GM12878 (cell line): ENCODE measurements around the gene FYB1. TPM values are rescaled to one million over a fixed set of nuclear protein-coding genes. Genes with fewer than 3 reads are reported as not detected.

Experiments used
- ATAC-seq: fragments of 200-7000 bp; cut with Tn5 transposase; 3 replicates; pipeline ENCODE4 v1.9.1; 2020; ENCODE audit warnings: mild to moderate bottlenecking, moderate library complexity
- BruUV-seq: library from RNA; stranded (reverse); fragments of 400-500 nt; replicated peaks from 2 replicates; lab custom pipeline; 2021; lab: Mats Ljungman, UMichigan
- CTCF ChIA-PET: fragments of 300-600 bp; sonication (Branson Sonifier 250); formaldehyde crosslinking; extraction: SDS; loops from one replicate; lab custom pipeline; 2021; ENCODE audit warnings: inconsistent platforms; lab: Yijun Ruan, JAX
- POLR2A ChIA-PET: fragments of 350-600 bp; formaldehyde crosslinking; extraction: SDS; loops from one replicate; lab custom pipeline; 2021; ENCODE audit warnings: inconsistent platforms; lab: Charles Lee
- RAD21 ChIA-PET: fragments of 300-600 bp; sonication (Branson Sonifier 250); formaldehyde crosslinking; loops from one replicate; lab custom pipeline; 2023; ENCODE audit warnings: antibody characterized with exemption; ENCODE audit not compliant: unreplicated experiment; lab: Charles Lee
- SMC1A ChIA-PET: fragments of 300-600 bp; sonication (Branson Sonifier 250); formaldehyde crosslinking; loops from one replicate; lab custom pipeline; 2023; ENCODE audit not compliant: unreplicated experiment, uncharacterized antibody; lab: Charles Lee
- DNase-seq: peaks from one replicate; pipeline ENCODE4 v3.0.0-alpha.2; 2011; ENCODE audit warnings: low read depth, low spot score
- FAIRE-seq: peaks from 3 replicates; lab custom pipeline; 2011; peaks lifted over from hg19 to GRCh38; lab: Jason Lieb, UNC
- H2AFZ ChIP-seq: 2 replicates; pipeline ENCODE4 v1.6.0; 2011; ENCODE audit warnings: low read depth, low read length, control low read depth; ENCODE audit not compliant: control insufficient read depth
- H3K27ac ChIP-seq: 2 replicates; pipeline ENCODE4 v1.5.1; 2011; ENCODE audit warnings: control low read depth; ENCODE audit not compliant: control insufficient read depth, insufficient read depth
- H3K27me3 ChIP-seq, 2 experiments: replicated peaks in 1 of 2; 2 replicates each; pipeline versions ENCODE4 v1.6.0 to v1.6.1; 2011; ENCODE audit warnings: low read length in 1 of 2; ENCODE audit not compliant: control insufficient read depth in 2 of 2, insufficient read depth in 2 of 2
- H3K36me3 ChIP-seq, 2 experiments: 2 replicates each; pipeline ENCODE4 v1.5.1; 2011; ENCODE audit warnings: low read length in 1 of 2; ENCODE audit not compliant: control insufficient read depth in 2 of 2, insufficient read depth in 2 of 2
- H3K4me1 ChIP-seq: 2 replicates; pipeline ENCODE4 v1.6.1; 2011; ENCODE audit warnings: mild to moderate bottlenecking, low read length, moderate library complexity, mixed read lengths; ENCODE audit not compliant: control insufficient read depth, insufficient read depth
- H3K4me2 ChIP-seq: 2 replicates; pipeline ENCODE4 v1.6.0; 2011; ENCODE audit warnings: control low read depth; ENCODE audit not compliant: control insufficient read depth, insufficient read depth
- H3K4me3 ChIP-seq: fragments of 200-600 bp; sonication (generic); 2 replicates; pipeline ENCODE4 v1.5.1; 2016
- H3K79me2 ChIP-seq: 2 replicates; pipeline ENCODE4 v1.6.0; 2011; ENCODE audit warnings: low read length; ENCODE audit not compliant: control insufficient read depth, insufficient read depth
- H3K9ac ChIP-seq: 2 replicates; pipeline ENCODE4 v1.8.0; 2011; ENCODE audit warnings: low read length, control low read depth, mixed read lengths; ENCODE audit not compliant: control insufficient read depth, insufficient read depth
- H3K9me3 ChIP-seq: replicated peaks from 3 replicates; pipeline ENCODE4 v1.5.1; 2011; ENCODE audit warnings: mild to moderate bottlenecking, low read length; ENCODE audit not compliant: control insufficient read depth, insufficient read depth
- H4K20me1 ChIP-seq: 2 replicates; pipeline ENCODE4 v1.6.0; 2011; ENCODE audit not compliant: control insufficient read depth, insufficient read depth
- HDAC6 ChIP-seq: fragments of 200-600 bp; sonication (generic); IDR thresholded peaks from one replicate; pipeline ENCODE4 v1.8.0; 2017; ENCODE audit warnings: antibody characterized with exemption; ENCODE audit not compliant: unreplicated experiment
- HSF1 ChIP-seq: fragments of 150-350 bp; IDR thresholded peaks from 2 replicates; pipeline ENCODE4 v1.6.1; 2014; ENCODE audit warnings: mild to moderate bottlenecking, low read depth, low read length
- MLLT1 ChIP-seq: fragments of 450-650 bp; IDR thresholded peaks from 2 replicates; pipeline ENCODE4 v1.6.1; 2016; ENCODE audit warnings: mild to moderate bottlenecking
- POLR2AphosphoS2 ChIP-seq: IDR thresholded peaks from 2 replicates; pipeline ENCODE4 v1.6.1; 2011; ENCODE audit warnings: low read depth, mild to moderate bottlenecking, low read length, improper control_type of control experiment, moderate library complexity
- RELB ChIP-seq: fragments of 450-650 bp; IDR thresholded peaks from 2 replicates; pipeline ENCODE4 v1.6.1; 2017; ENCODE audit warnings: low read depth, mild to moderate bottlenecking, moderate library complexity
- SMARCA5 ChIP-seq: fragments of 450-650 bp; IDR thresholded peaks from 2 replicates; pipeline ENCODE4 v1.6.1; 2017; ENCODE audit warnings: mild to moderate bottlenecking
- ZBTB40 ChIP-seq: fragments of 450-650 bp; IDR thresholded peaks from 2 replicates; pipeline ENCODE4 v1.6.1; 2016; ENCODE audit warnings: mild to moderate bottlenecking, moderate library complexity, borderline replicate concordance
- ZNF217 ChIP-seq: fragments of 450-650 bp; IDR thresholded peaks from 2 replicates; pipeline ENCODE4 v1.6.1; 2017; ENCODE audit warnings: antibody characterized with exemption, mild to moderate bottlenecking
- ZNF274 ChIP-seq: IDR thresholded peaks from one replicate; pipeline ENCODE4 v1.8.0; 2011; ENCODE audit not compliant: insufficient read length, insufficient read depth
- WGBS: methylation state at CpG from one replicate; pipeline ENCODE4 v1.1.6; 2016; ENCODE audit warnings: low lambda C conversion rate; ENCODE audit not compliant: insufficient replicate concordance, insufficient coverage; ENCODE audit errors: missing lambda C conversion rate; 5-methylcytosine and 5-hydroxymethylcytosine counted together
- in situ Hi-C: fragments of 300-500 bp; cut with MboI; formaldehyde crosslinking; loops from 9 replicates; pipeline ENCODE4 v1.14.3; 2018; ENCODE audit warnings: mixed read lengths
- intact Hi-C: fragments of 100-400 bp; cut with micrococcal nuclease; formaldehyde crosslinking; loops from one replicate; pipeline ENCODE4 v1.14.2; 2022; ENCODE audit not compliant: unreplicated experiment
- polyA plus RNA-seq, 11 experiments: library from polyadenylated mRNA; depleted of rRNA in 4 of 11; unstranded in 6 of 11; stranded (reverse) in 5 of 11; fragments of >200 nt; fragmentation: Nextera tagmentation in 4 of 11; fragmentation: Illumina TruSeq in 1 of 11; extraction: Ambion mirVana in 4 of 11; extraction: Trizol in 1 of 11; gene quantifications; 1 replicate in 1 of 11; 2 replicates in 10 of 11; pipeline versions ENCODE4 v1.2.1 to v1.2.3, GENCODE V29; 2011 to 2016; ENCODE audit warnings: inconsistent platforms in 2 of 11, missing spikeins in 2 of 11, low read depth in 1 of 11
- total RNA-seq, 4 experiments: library from RNA; depleted of rRNA in 3 of 4; stranded (reverse); fragments of >200 nt in 3 of 4; fragmentation: Illumina TruSeq in 1 of 4; extraction: Trizol in 1 of 4; gene quantifications; 2 replicates each; pipeline versions ENCODE4 v1.2.1 to v1.2.3, GENCODE V29; 2013 to 2021

Gene FYB1
- total and polyA plus RNA-seq, 10 of the 15 experiments (the other 5 are each of a cell fraction or from before 2014, with no cell fraction given), result 0.06 to 4.3 (median 0.25) TPM; not detected in 2

- ChIA-PET CTCF (interaction anchor here (0.9 kb wide), 1 partner anchor 10 kb away, joined by 3 read pairs; no protein-coding TSS in a partner anchor), SMC1A (interaction anchor here (0.9 to 1.3 kb wide), 3 partner anchors 10 to 29 kb away, joined by 3 to 5 read pairs (median 3); no protein-coding TSS in a partner anchor), POLR2A (no interaction called here), RAD21 (no interaction called here)
- H3K4me2 ChIP-seq, result no peak overlapping the region
- no peaks in the 10 kb centered on the region for H3K79me2 ChIP-seq
- no peak for FAIRE-seq
- H3K27ac ChIP-seq, result no peak overlapping the region
- H3K27me3 ChIP-seq, result no peaks in the 10 kb centered on the region
- TF ChIP-seq HSF1 (no peak), ZNF274 (no peak), SMARCA5 (no peak), HDAC6 (no peak), MLLT1 (no peak), RELB (no peak), ZNF217 (no peak), ZBTB40 (no peak), POLR2AphosphoS2 (no peak)
- no peaks in the 10 kb centered on the region for H4K20me1 ChIP-seq
- no peak overlapping the region for H2AFZ ChIP-seq
- H3K9me3 ChIP-seq, result no peaks in the 10 kb centered on the region
- H3K36me3 ChIP-seq, result no peaks in the 10 kb centered on the region
- no peak overlapping the region for H3K9ac ChIP-seq
- 37% methylated on average over 2 of the region's 2 CpGs for WGBS
- peaks cover 6% of the 10 kb centered on the region; the same call in 1 of the 2 replicates for H3K4me1 ChIP-seq
- H3K4me3 ChIP-seq, result no peak overlapping the region
- in situ Hi-C loops (no loop called here), intact Hi-C loops (no loop called here)
- BruUV-seq, result no TSS peak
- ATAC-seq, result no peak
- no peak for DNase-seq
Measured at GRCh38 chr5:39186289-39186688, 33.1 kb downstream of the FYB1 start.
